ENCODE results near the gene ZBTB9.
A peak's percentile ranks its signal among the peaks of the same experiment; 100 is the strongest.

Gene ZBTB9

GRCh38 chr6:33430334-33430733 is 24.0 kb upstream of the ZBTB9 start:
- no peak for TF ChIP-seq EZH2 (IDR thresholded peaks at IDR 0.05; ENCODE audit: borderline replicate concordance, low read depth, low read length, severe bottlenecking)
- TF ChIP-seq, protein P1, sequence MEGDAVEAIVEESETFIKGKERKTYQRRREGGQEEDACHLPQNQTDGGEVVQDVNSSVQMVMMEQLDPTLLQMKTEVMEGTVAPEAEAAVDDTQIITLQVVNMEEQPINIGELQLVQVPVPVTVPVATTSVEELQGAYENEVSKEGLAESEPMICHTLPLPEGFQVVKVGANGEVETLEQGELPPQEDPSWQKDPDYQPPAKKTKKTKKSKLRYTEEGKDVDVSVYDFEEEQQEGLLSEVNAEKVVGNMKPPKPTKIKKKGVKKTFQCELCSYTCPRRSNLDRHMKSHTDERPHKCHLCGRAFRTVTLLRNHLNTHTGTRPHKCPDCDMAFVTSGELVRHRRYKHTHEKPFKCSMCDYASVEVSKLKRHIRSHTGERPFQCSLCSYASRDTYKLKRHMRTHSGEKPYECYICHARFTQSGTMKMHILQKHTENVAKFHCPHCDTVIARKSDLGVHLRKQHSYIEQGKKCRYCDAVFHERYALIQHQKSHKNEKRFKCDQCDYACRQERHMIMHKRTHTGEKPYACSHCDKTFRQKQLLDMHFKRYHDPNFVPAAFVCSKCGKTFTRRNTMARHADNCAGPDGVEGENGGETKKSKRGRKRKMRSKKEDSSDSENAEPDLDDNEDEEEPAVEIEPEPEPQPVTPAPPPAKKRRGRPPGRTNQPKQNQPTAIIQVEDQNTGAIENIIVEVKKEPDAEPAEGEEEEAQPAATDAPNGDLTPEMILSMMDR (IDR thresholded peaks at IDR 0.05; ENCODE audit: borderline replicate concordance, extremely low read depth, low read length, poor library complexity, severe bottlenecking) = no peak
- Histone ChIP-seq H2AFZ (ENCODE audit: low read depth, low read length) (no peak overlapping the region), H3K36me3 (ENCODE audit: insufficient read depth, low read length) (peaks cover 13% of the 10 kb centered on the region), H3K27me3 (ENCODE audit: insufficient read depth, low read length, poor library complexity) (no peaks in the 10 kb centered on the region), H4K20me1 (ENCODE audit: insufficient read depth, low read length) (peaks cover 23% of the 10 kb centered on the region), H3K27ac (ENCODE audit: low read length) (no peak overlapping the region), H3K4me3 (ENCODE audit: low read depth in 1 of 2, low read length in 2 of 2) (no peak overlapping the region), H3K9ac (ENCODE audit: low read depth, low read length) (no peak overlapping the region), H3K9me3 (ENCODE audit: insufficient read depth, low read length, severe bottlenecking) (no peaks in the 10 kb centered on the region), H3K79me2 (ENCODE audit: insufficient read depth, low read length) (peaks cover 26% of the 10 kb centered on the region), H3K4me1 (ENCODE audit: insufficient read depth, low read length) (peaks cover 57% of the 10 kb centered on the region), H3K4me2 (ENCODE audit: insufficient read depth, low read length) (0 out of 2 replicates have a peak overlapping the region, but pooled peaks have one; percentile 11)
- no peak for DNase-seq
- no peak for ATAC-seq (ENCODE audit: insufficient read depth, low read depth)

GRCh38 chr6:33430991-33431879 is 23.1 kb upstream of the ZBTB9 start:
- H4K20me1 ChIP-seq (ENCODE audit: insufficient read depth, low read length) = peaks cover 23% of the 10 kb centered on the region
- DNase-seq (peak; percentile 77), ATAC-seq (ENCODE audit: insufficient read depth, low read depth) (peak; percentile 54)
- peak overlapping the region; percentile 4; the same call in 1 of the 2 replicates for H3K9ac ChIP-seq (ENCODE audit: low read depth, low read length)
- no peak overlapping the region for H2AFZ ChIP-seq (ENCODE audit: low read depth, low read length)
- H3K27ac ChIP-seq (ENCODE audit: low read length) = peak overlapping the region; percentile 52
- peak overlapping the region; percentile 52 for H3K4me2 ChIP-seq (ENCODE audit: insufficient read depth, low read length)
- peak overlapping the region in 1 of 2 experiments; percentile 33; a peak in 1 of 4 replicates for H3K4me3 ChIP-seq (ENCODE audit: low read depth in 1 of 2, low read length in 2 of 2)
- TF ChIP-seq, protein P1 (IDR thresholded peaks at IDR 0.05; ENCODE audit: borderline replicate concordance, extremely low read depth, low read length, poor library complexity, severe bottlenecking) = no peak
- peaks cover 22% of the 10 kb centered on the region for H3K36me3 ChIP-seq (ENCODE audit: insufficient read depth, low read length)
- H3K9me3 ChIP-seq (ENCODE audit: insufficient read depth, low read length, severe bottlenecking) = no peaks in the 10 kb centered on the region
- peaks cover 26% of the 10 kb centered on the region for H3K79me2 ChIP-seq (ENCODE audit: insufficient read depth, low read length)
- H3K4me1 ChIP-seq (ENCODE audit: insufficient read depth, low read length) = peaks cover 49% of the 10 kb centered on the region
- H3K27me3 ChIP-seq (ENCODE audit: insufficient read depth, low read length, poor library complexity) = no peaks in the 10 kb centered on the region

DNA sequence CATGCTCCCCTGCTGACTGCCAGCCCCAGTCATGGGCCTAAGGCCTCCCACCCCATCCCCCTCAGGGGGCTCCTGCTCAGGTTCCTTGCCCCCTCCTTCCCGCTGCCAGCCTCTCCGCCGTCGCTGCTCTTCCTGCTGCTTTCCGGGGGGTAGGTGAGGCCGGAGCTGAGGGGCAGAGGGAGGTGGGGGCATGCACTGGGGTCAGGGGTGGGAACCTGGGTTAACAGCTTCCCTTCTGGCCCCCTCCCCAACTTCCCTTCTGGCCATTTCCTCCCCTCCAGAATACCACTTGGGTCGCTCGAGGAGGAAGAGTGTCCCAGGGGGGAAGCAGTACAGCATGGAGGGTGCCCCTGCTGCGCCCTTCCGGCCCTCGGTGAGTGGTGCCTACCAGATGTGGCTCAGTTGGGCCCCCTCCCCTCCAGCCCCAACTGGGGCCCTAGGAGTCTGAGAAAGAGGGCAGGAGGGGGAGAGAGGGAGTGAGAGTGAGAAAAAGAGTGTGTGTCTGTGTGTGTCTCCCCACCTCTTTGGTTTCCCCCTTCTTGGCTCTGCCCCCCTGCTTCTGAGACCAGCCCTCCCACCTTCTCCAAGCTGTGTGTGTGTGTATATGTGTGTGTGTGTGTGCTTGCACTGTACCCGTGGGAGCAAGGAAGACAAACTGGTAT is 22.4 kb upstream of the ZBTB9 start:
- Histone ChIP-seq H3K36me3 (ENCODE audit: insufficient read depth, low read length) (peaks cover 29% of the 10 kb centered on the region), H3K4me1 (ENCODE audit: insufficient read depth, low read length) (peaks cover 42% of the 10 kb centered on the region), H3K4me3 (ENCODE audit: low read depth in 1 of 2, low read length in 2 of 2) (peak overlapping the region in 1 of 2 experiments; percentile 33; a peak in 1 of 4 replicates), H3K27ac (ENCODE audit: low read length) (peak overlapping the region; percentile 52), H3K9me3 (ENCODE audit: insufficient read depth, low read length, severe bottlenecking) (no peaks in the 10 kb centered on the region), H4K20me1 (ENCODE audit: insufficient read depth, low read length) (peaks cover 23% of the 10 kb centered on the region), H3K9ac (ENCODE audit: low read depth, low read length) (peak overlapping the region; percentile 14; the same call in 1 of the 2 replicates), H3K79me2 (ENCODE audit: insufficient read depth, low read length) (peaks cover 26% of the 10 kb centered on the region), H3K27me3 (ENCODE audit: insufficient read depth, low read length, poor library complexity) (no peaks in the 10 kb centered on the region), H2AFZ (ENCODE audit: low read depth, low read length) (no peak overlapping the region), H3K4me2 (ENCODE audit: insufficient read depth, low read length) (peak overlapping the region; percentile 52)
- DNase-seq = peak; percentile 48
- TF ChIP-seq EZH2 (IDR thresholded peaks at IDR 0.05; ENCODE audit: borderline replicate concordance, low read depth, low read length, severe bottlenecking) = no peak
- TF ChIP-seq, protein P1 (IDR thresholded peaks at IDR 0.05; ENCODE audit: borderline replicate concordance, extremely low read depth, low read length, poor library complexity, severe bottlenecking) = no peak
- peak; percentile 51 for ATAC-seq (ENCODE audit: insufficient read depth, low read depth)

Measured in DND-41 (cell line).